ENCODE results near the gene KANSL3.
A peak's percentile ranks its signal among the peaks of the same experiment; 100 is the strongest.

The KANSL3 gene

DNA sequence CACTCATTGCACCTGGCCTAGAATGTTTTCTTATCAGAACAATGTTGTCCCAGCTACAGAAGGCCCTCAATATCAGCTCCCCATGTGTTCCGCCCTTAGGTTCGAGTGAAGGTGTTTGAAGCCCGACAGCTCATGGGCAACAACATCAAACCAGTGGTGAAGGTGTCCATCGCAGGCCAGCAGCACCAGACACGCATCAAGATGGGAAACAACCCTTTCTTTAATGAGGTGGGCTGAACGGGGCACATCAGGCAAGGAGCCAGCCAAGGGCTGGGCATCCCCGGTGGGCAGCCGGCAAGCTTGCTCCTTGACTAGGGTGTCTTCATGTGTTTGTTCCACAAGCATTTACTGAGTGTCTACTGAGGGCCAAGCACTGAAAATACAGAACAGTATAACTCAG is 13.7 kb upstream of the KANSL3 start:
- no peak for DNase-seq

DNA sequence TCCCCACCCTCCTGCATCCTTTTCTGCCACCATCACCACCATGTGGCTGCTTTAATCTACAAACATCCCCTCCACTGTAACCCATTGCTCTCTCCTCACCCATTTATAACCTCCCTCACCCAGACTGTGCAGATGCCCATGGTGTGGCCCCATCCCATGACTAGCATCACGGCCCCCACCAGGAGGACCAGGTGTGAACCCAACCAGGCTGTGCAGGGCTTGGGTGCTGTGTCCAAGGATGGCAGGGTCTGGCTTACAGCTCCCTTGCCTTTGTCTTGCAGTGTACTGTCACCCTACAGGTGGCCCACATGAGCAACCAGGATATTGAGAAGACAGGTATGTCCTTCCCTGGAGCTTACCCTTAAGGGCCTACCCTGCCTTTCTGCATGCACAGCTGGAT is 11.2 kb upstream of the KANSL3 start:
- no peak for DNase-seq

DNA sequence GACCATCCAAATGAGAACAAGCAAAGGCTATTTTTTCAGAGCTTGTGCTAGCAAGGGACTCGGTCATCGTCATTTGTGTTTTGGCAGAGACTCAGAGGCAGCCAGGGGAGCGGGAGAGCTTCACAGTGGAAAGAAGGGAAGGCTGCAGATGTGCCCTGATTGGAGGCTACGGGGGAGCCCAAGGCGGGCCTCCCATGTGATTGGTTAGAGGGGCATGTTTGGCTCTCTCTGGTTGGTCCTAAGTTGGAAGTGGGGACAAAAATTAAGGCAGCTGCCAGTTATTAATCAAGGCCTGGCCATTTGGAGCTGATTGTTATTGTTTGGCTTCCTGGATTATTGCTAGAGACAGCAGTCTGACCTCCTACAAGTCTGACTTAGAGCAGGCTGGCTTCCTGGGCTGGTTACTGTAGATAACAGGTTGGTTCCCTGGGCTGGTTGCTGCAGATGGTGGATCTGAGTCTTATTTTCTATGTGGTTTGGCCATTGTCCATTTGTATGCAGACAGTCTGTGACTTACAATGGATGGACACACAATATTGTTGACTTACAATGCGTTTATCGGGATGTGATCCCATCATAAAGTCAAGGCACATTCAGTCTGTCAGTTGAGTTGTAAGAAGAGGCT is 10.3 kb upstream of the KANSL3 start:
- no peak for DNase-seq

DNA sequence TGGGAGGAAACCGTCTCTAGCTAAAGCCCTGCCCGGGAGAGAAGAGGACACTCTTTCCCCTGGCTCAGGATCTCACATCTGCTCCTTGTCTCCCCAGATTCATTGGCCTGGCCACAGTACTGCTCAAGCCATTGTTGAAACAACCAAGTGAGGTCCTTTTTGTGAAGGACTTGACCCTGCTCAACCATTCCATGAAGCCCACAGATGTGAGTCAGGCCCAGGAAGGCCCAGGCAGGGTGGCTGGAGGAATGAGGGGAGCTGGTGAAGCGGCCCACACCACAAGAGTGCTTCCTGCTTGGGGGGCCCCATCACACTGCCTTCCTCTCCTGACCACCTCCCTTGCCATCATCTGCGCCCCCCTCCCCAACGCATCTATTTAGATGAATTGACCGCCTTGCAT is 9.6 kb upstream of the KANSL3 start:
- DNase-seq: no peak

DNA sequence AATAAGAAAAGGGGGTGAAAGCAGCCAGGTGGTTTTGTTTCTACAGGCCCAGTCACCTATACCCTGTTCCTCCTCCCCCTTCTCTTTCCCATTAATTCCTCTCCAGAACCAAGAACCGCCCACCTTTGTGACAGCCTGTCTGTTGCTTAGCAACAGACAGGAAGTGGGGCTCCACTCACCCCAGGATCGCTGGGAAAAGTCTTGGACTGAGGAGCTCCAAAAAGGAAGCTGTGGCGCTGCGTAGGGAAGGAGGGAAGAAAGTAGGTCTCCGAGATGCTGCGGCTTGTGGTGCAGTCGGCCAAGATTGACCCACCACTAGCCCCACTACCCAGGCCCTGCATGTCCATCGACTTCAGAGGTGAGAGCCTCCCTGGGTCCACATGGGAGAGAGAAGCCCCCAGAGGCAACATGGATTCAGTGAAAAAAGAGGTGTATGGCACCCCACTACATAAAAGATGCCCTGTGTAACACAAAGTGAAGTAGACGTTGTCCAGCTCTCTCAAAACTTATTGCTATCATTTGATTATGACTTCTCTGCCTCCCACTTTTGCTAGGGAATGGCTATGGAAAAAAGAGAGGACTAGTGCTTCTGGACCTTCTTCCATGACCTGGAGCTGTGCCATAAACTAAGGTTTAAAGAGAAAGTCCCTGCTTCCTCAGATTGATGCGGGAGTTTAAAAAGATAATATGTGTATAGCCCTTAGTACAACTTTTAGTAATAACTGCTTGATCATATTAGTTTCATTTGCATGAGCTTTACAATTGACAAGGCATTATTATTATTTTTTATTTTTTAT is 4.7 kb upstream of the KANSL3 start, which contains the start of gene FER1L5:
Gene FER1L5 (plus strand): TSS at position 201 of the 797 bp plus-strand sequence. CDS start 73 bp downstream, at position 274.
- DNase-seq: peak; percentile 79

DNA sequence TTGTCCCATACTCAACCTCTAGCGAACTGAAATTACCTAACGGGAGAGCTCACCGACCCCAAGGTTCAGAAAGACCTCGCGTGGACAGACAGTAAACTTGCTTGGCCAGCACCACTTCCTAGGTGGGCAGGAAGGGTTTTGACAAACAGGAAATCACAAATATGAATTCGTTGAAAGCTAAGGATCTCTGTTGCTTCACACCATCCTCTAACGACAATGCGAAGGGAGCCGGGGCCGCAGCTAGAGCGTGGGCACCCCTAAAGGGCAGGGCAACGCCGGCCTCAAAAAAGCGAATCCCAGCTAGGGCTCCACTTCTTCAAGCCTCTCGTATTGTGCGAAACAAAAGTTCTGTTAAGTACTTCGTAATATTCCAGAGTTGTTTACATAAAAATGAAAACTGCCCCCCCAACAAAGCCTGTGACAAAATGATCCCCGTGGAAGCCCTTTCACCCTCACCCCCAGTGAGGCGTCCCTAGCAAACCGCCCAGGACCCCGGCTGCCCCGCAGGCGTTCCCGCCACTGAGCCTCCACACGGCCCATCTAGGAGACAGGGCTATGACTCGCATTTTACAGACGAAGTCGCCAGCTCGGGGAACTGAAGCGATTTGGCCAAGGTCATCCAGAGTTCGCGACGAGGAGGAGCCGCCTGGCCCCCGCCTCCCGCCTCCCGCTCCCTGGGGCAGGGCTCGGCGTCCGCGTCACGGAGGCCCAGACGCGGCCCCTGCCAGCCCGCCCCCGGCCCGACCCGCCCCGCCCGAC is 548 bp downstream of the KANSL3 start:
- peak; percentile 82 for DNase-seq

DNA sequence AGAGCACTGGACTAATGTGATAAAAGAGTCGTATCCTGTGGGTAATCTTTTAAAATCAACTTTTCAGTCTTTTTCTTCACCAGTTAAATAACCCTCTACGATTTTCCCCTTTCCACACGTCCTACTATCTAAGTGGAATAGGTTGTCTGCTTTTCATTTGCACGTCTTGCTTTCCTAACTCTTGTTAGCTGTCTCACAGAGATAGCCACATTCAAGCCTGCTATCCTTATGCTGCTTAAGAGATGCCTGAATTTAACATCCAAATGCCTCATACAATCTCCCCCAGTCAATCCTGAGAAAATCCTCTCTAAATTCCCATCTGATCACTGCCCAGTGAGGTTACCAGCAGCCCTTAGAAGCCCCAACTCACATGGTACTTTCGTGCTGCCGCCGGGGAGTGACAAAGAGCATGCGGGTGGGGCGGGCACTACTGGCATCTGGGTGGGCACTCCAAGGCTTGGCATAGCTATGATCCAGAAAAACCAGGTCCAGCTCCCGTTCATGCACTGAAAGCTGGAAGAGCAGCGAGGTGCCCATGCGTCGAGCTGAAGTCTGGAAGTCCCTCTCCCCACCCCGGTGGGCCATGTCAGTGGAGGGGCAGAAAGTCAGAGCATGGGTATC is 1.5 kb downstream of the KANSL3 start:
- DNase-seq: no peak

DNA sequence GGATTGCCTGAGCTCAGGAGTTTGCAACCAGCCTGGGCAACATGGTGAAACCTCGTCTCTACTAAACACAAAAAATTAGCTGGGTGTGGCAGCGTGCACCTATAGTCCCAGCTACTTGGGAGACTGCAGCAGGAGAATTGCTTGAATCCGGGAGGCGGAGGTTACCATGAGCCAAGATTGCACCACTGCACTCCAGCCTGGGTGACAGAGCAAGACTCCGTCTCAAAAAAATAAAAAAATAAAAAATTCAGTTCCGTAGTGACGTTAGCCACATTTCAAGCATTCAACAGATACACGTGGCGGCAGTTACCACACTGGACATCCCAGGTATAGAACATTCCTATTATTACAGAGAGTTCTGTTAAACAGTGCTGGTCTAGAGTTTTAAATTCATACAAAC is 4.5 kb downstream of the KANSL3 start:
- no peak for DNase-seq

DNA sequence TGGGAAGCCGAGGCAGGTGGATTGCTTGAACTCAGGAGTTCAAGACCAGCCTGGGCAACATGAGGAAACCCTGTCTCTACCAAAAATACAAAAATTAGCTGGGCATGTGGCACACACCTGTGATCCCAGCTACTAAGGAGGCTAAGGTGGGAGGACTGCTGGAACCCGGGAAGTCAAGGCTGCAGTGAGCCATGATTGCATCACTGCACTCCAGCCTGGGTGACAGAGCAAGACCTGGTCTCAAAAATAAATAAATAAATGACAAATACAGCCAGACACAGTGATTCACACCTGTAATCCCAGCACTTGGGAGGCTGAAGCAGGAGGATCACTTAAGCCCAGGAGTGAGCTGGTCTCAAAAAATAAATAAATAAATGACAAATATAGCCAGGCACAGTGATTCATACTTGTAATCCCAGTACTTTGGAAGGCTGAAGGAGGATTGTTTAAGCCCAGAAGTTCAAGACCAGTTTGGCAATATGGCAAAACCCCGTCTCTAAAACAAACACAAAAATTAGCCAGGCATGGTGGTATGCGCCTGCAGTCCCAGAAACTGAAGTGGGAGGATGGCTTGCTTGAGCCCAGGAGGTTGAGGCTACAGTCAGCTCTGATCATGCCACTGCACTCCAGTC is 6.2 kb downstream of the KANSL3 start:
- no peak for DNase-seq

DNA sequence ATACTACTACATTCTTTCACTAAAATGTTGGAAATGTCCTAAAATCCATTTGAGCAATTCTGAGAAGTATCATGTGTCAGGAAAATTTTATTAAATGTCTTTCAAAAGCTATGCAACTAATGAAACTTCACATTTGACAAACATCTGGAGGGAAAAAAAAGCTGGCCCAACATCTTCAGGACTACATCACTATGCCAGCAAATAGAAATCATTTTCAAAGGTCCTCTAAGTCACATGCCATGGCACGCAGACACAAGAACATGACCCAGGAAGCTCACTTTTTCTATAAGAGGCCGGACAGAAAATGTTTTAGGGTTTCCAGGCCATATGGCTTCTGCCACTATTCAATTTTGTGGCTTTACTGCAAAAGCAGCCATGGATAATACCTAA is 11.6 kb downstream of the KANSL3 start:
- no peak for DNase-seq

DNA sequence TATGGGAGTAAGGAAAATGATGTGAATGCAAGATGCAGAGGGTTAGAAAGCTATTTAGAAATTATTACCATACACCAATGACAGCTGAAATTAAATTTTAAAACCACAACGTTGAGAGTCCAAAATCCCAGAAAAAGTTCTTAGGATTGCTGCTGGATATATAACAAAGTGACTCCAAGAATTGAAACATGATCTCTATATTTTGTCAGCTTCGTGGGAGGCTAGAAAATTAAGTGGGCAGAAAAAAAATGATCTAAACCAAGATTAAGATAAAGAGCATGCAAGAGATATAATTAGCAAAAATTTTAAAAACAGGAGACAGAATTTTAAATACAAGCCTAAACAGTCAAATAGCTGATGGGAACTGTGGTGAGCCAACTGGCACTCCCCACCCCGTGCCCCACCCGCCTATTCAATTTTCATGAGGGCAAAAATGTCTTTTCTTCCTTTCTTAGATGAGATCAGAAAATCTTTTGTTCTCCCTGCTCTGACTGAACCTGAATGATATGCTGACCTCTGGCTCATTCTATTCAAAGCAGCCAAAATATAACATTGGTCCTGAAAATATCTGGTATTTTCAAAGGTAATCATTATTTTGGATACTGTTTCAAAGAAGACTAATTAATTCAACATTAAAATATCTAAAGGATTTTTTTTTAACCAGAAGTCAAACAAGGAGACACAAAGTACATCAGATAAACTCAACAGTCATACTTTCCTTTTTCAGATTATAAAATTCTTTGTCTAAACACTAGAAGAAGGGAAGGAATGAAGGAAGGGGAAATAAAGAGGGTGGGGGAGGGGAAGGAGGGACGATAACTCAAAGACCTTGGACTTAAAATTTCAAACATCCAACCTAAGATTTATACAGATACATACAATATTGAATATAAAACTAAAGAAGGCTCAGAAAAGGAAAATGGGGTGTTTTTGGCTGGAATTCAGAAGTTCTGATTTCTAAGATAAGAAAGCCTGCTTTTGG is 12.2 kb downstream of the KANSL3 start:
- no peak for DNase-seq

DNA sequence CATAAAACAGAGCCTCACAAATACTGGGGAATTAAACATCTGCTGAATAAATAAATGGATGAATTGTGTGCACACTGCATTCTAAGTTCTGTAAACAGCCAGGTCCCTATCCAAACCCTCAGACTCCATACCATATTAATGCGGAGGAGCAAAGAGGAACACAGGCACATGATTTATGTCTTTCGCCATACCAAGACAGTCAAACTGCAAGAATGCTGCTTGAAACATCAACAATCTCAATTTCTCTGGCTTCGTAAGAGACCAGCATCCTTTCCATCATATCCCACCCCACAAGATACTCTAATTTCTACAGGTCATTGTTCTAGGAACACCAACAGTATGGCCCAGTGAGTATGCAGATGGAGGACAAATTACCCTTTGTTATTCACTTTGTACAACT is 15.0 kb downstream of the KANSL3 start:
- no peak for DNase-seq

DNA sequence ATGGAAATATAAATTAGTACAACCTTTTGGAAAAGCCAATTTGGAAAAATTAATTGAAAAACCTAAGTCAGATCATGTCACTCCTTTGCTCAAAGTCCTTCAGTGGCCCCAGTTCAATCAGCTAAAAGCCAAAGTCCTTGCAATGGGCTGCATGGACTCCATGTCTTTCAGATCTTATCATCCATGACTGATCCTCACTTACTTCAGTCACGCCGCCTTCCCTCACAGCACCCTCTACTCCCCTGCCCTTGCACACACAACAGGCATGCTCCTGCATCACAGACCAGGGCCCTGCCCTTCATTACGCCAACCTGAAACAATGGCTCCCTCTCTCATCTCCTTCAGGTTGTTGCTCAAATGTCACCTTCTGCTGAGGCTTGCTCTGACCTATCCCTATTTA is 15.6 kb downstream of the KANSL3 start:
- DNase-seq: no peak

DNA sequence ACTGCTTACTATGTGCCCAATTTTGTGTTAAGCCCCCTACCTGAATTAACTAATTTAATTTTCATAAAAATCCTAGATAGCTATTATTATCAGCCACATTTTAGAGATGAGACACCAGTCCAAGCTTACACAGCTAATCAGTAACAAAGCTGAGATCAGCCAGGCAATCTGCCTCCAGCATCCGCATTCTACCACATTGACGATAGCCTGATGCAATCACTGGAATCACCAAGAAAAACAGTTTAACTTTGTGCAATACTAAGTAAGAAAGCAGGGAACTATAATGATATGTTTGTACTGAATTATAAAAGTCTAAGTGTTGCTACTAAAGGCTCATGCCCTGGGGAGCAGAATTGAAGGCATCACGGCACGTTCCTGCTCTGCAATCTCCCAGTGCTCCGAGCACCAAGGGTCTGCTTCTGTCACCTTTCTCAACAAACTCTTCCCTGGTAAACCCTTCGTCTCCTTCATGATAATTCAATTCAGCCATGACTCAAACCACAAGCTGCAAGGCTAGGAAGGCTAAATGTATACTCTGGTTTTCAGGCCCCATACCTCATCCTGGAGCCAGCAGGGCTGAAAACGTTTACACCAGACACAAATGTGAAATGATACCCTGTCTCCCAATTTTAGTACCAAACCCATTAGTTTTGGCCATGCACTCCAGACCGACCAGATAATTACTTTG is 19.4 kb downstream of the KANSL3 start:
- DNase-seq: peak; percentile 42

DNA sequence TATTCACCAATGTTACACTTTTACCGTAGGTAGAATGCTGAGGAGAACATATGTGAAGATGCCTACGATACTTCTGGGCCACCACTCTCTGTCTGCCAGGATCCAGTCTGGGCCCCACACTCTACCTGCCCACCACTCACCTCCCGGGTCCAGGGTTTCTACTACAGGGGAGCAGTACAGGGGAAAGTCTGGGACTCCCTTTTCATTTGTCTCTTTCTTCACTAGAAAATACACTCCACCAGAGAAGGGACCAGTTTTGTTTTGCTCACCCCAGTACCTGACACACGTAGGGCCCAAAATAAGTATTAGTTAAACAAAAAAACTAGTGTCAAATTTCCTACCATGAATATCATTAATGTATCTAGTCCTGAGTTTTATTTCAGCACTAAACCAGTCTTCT is 21.1 kb downstream of the KANSL3 start:
- no peak for DNase-seq

DNA sequence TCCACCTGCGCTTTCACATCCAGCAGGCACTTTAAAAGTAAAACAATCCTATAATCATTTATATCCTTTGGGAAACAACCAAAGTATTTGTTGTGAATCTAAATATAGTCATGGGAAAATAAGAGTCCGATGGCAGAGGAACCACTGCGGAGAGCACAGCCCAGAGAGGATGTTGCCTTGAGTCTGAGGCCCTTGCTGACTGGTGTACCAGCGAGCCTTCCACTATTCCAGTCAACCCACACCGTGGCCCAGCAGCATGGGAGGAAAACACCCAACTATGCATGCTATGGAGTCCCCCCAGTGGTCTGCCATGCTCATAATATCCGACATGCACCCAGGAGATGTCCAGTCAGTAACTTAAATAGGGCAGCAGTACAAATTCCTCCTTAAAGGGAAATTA is 21.6 kb downstream of the KANSL3 start:
- DNase-seq: no peak

DNA sequence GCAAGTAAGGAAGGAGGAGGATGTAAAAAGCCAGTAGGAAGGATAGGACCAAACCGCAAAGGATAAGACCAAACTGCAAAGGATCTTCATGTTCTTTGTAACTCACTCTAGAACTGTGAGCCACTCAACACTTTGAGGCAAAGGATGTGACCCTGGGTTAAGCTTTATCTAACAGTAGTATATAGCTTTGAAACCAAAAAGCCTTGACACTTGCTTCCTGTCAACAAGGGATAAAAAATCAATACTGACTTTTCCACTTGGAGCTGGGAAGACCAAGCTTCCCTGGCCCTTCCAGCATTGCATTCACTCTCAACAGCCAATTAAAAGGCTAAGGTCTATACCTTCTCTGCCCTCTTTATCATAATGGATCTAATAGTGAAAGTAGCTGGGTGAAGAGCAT is 22.0 kb downstream of the KANSL3 start:
- no peak for DNase-seq

DNA sequence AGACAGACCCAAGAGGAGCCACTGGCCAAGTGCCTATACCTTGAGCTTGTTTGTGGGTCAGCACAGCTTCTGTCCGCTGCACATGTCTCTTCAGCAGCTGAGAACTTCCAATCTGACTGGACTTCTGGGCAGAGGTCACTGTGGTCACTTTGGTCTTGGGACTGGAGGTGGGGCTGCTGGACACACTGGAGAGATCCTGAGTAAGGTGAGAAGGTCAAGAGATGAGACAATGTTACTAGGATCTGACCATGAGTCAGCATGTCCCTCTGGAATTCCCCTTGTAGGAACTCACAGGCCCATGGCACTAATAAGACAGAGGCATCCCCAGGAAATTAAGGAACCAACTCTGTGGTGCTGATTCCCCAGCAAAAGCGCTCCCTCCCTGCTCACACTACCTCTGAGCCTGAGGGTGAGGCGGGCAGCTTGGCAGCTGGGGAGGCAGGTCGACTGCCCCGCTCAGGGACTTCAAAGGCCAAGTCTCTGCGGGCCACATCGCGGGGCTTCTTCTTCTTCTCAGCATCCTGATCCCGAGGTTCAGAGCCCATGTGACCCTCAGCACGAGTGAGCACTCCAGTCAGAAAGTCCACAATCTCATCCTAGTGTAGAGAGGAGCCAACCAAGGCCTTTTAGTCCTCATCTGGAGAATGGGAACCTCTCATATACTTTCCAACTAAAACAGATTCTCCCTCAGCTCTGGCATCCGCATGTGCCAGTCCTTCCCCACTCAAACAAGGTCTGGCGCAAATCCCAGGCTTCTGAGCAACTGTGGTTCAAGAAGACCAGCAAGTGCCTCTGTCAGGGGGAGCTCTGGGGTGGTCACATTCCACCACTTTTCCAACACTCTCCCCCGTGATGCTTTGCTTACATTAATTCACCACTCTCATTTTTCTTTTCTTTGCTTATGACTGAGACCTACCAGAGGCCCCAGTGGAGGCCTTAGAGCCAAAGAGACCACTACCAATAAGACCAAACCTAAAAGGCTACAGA is 29.4 kb downstream of the KANSL3 start:
- DNase-seq: no peak

DNA sequence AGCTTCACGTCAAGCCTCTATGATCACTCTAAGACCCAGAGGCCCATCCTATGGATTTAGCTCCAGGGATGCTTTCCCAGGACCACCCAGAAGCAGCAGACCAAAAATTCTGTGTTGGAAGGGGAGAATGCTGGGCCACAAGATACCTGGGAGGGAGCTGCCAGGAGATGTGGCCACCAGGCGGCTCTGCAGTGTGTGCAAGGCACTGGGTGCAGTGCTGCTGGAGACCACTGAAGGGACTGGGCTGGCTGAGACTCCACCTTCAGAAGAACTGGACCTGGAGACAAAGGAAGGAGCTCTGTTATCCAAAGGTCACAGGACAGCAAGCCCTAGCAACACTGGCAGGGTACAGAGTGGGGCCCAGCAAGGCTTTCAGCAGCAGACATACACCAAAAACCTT is 34.0 kb downstream of the KANSL3 start:
- DNase-seq: no peak

DNA sequence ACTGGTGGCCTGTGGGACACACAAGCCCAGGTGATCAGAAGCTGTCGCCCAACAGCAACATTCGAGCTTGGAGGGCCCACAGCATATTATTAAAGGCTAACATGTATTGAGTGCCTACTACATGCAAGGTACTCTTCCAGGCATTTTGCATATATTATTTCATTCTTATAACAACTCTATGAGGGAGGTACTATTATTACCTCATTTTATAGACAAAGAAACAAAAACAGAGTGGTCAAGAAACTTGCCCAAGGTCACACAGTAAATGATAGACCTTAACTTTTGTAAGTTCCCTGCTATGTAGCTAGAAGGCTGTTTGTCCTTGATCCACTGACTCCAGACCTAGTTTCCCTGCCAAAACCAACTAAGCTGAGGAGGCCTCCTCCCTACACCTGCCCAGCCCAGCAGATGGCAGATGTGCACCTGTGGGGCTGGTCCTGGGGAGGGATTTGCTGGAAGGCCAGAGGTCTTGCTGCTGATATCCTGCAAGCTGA is 35.7 kb downstream of the KANSL3 start:
- no peak for DNase-seq

All from fibroblast of upper back skin (primary cell).